Measurements from ENCODE around the gene EFNA5. TPM values are rescaled to one million over a fixed set of nuclear protein-coding genes. Genes with fewer than 3 reads are reported as not detected.
A peak's percentile ranks its signal among the peaks of the same experiment; 100 is the strongest.

Gene EFNA5
- total and polyA plus RNA-seq, 10 of the 15 experiments (the other 5 are each of a cell fraction or from before 2014, with no cell fraction given), result 0.19 to 12.6 (median 3.9) TPM

DNA sequence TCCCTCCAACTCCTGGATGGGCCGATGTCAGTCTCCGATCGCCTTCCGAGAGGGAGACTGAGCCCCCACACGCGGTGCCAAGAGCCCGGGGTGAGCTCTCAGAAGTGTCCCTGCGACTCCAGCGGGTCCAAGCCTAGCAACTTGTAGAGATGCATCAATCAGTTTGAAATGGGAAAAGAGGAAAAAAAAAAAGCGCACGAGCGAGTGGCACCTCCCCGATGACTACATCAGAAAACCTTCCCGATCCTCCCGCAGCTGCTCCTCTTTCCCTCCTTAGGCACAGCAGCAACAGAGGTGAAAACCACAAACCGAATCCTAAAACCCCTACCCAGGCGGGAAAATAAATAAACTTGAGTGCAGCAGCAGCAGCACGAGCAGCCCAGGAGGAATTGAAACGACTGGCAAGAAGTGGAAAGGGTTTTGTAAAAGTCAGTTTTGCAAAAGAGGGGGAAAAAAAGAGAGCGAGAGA, 1.0 kb upstream of the EFNA5 start:
- DNase-seq (ENCODE audit: low read depth, low spot score), result no peak
- in situ Hi-C loops (cut with MboI) (loop anchor here (10.0 kb wide), 1 partner anchor 567 kb away; no protein-coding TSS in a partner anchor), intact Hi-C loops (cut with micrococcal nuclease; ENCODE audit: unreplicated experiment) (loop anchor here (2.0 to 10.0 kb wide), 11 partner anchors 99 to 987 kb away; no protein-coding TSS in a partner anchor)
- Histone ChIP-seq H3K27ac (ENCODE audit: control insufficient read depth, insufficient read depth) (peak overlapping the region; percentile 58), H3K4me3 (peak overlapping the region; percentile 69), H3K9ac (ENCODE audit: control insufficient read depth, insufficient read depth, low read length) (peak overlapping the region; percentile 65), H3K36me3 (ENCODE audit: control insufficient read depth in 2 of 2, insufficient read depth in 2 of 2, low read length in 1 of 2) (no peaks in the 10 kb centered on the region), H3K79me2 (ENCODE audit: control insufficient read depth, insufficient read depth, low read length) (peaks cover 43% of the 10 kb centered on the region), H4K20me1 (ENCODE audit: control insufficient read depth, insufficient read depth) (no peaks in the 10 kb centered on the region), H2AFZ (ENCODE audit: control insufficient read depth, low read depth, low read length) (peak overlapping the region; percentile 78), H3K4me1 (ENCODE audit: control insufficient read depth, insufficient read depth, low read length) (peaks cover 10% of the 10 kb centered on the region), H3K27me3 (replicated peaks in 1 of 2; ENCODE audit: control insufficient read depth in 2 of 2, insufficient read depth in 2 of 2, low read length in 1 of 2) (peaks cover 0 to 4% of the 10 kb centered on the region in 2 experiments; a peak in 2 of 4 replicates), H3K9me3 (replicated peaks; ENCODE audit: control insufficient read depth, insufficient read depth, low read length) (no peaks in the 10 kb centered on the region), H3K4me2 (ENCODE audit: control insufficient read depth, insufficient read depth) (peak overlapping the region; percentile 88)
- ChIA-PET SMC1A (ENCODE audit: uncharacterized antibody, unreplicated experiment) (interaction anchor here (0.7 to 1.5 kb wide), 5 partner anchors 8 to 306 kb away, joined by 3 to 4 read pairs (median 3); no protein-coding TSS in a partner anchor), RAD21 (ENCODE audit: unreplicated experiment) (interaction anchor here (0.6 to 2.1 kb wide), 8 partner anchors 11 to 373 kb away, joined by 3 to 8 read pairs (median 4); no protein-coding TSS in a partner anchor), POLR2A (interaction anchor here (0.7 kb wide), 1 partner anchor 139 kb away, joined by 3 read pairs; no protein-coding TSS in a partner anchor), CTCF (interaction anchor here (0.6 to 1.4 kb wide), 4 partner anchors 10 to 195 kb away, joined by 3 to 5 read pairs (median 3); no protein-coding TSS in a partner anchor)
- ATAC-seq, result 0 out of 3 replicates have a peak, but pooled peaks have one; percentile 0
- 3% methylated on average over 19 of the region's 20 CpGs for WGBS (ENCODE audit: insufficient coverage, insufficient replicate concordance, low lambda C conversion rate, missing lambda C conversion rate)
- no peak for FAIRE-seq
- TSS peak; percentile 72 for BruUV-seq (replicated peaks)
- TF ChIP-seq RUNX3 (IDR thresholded peaks at IDR 0.05; ENCODE audit: low read length) (peak; percentile 42; the same call in 1 of the 2 replicates), SMAD5 (IDR thresholded peaks at IDR 0.05; ENCODE audit: low read depth) (0 out of 2 replicates have a peak, but pooled peaks have one; percentile 17), KDM1A (IDR thresholded peaks at IDR 0.05; ENCODE audit: borderline replicate concordance) (no peak), ATF7 (IDR thresholded peaks at IDR 0.05; ENCODE audit: low read depth) (no peak), TAF1 (IDR thresholded peaks at IDR 0.05; ENCODE audit: borderline replicate concordance, low read depth, low read length) (peak; percentile 82), NBN (IDR thresholded peaks at IDR 0.05) (0 out of 2 replicates have a peak, but pooled peaks have one; percentile 14)
- TF ChIP-seq, protein P1, sequence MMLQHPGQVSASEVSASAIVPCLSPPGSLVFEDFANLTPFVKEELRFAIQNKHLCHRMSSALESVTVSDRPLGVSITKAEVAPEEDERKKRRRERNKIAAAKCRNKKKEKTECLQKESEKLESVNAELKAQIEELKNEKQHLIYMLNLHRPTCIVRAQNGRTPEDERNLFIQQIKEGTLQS (IDR thresholded peaks at IDR 0.05; ENCODE audit: borderline replicate concordance, extremely low read depth, low read depth, low read length), result no peak
- TF ChIP-seq, protein P2, sequence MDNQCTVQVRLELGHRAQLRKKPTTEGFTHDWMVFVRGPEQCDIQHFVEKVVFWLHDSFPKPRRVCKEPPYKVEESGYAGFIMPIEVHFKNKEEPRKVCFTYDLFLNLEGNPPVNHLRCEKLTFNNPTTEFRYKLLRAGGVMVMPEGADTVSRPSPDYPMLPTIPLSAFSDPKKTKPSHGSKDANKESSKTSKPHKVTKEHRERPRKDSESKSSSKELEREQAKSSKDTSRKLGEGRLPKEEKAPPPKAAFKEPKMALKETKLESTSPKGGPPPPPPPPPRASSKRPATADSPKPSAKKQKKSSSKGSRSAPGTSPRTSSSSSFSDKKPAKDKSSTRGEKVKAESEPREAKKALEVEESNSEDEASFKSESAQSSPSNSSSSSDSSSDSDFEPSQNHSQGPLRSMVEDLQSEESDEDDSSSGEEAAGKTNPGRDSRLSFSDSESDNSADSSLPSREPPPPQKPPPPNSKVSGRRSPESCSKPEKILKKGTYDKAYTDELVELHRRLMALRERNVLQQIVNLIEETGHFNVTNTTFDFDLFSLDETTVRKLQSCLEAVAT (IDR thresholded peaks at IDR 0.05), result peak; percentile 34
